GM19468 (cell line): ENCODE data around the gene NFILZ.
"Not testable (repeated sequence)": the region's sequence is repeated elsewhere in the genome, so short reads cannot be mapped to it uniquely, and the experiment has no call there.

Experiments
- ATAC-seq: cut with Tn5 transposase; IDR thresholded peaks from one replicate; pipeline ENCODE4 v1.9.1; 2021; ENCODE audit warnings: mild to moderate bottlenecking, moderate library complexity, moderate number of reproducible peaks; ENCODE audit not compliant: unreplicated experiment; ENCODE audit errors: extremely low read depth

The NFILZ gene

DNA sequence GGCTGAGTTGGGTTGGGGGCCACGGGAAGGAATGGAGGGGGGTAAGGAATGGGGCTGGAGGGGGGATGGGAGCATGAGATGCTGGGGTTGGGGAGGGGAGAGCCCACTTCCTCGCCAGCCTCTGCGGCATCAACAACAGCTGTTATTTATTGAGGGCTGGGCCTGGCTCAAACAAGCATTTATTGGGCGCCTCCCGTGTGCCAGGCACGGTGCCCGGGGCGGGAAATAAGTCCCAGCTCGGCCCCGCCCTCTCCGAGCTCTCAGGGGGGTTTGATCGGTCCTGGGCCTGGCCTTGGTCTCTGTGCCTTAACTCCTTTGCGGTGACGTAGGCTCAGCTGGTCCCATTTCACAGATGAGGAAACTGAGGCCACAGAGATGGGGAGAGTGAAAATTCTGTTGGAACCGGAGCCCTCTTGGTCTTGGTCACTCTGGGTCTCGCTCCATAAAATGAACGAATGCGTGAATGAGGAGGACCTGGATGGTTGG, 19.0 kb upstream of the NFILZ start:
- ATAC-seq = no peak

DNA sequence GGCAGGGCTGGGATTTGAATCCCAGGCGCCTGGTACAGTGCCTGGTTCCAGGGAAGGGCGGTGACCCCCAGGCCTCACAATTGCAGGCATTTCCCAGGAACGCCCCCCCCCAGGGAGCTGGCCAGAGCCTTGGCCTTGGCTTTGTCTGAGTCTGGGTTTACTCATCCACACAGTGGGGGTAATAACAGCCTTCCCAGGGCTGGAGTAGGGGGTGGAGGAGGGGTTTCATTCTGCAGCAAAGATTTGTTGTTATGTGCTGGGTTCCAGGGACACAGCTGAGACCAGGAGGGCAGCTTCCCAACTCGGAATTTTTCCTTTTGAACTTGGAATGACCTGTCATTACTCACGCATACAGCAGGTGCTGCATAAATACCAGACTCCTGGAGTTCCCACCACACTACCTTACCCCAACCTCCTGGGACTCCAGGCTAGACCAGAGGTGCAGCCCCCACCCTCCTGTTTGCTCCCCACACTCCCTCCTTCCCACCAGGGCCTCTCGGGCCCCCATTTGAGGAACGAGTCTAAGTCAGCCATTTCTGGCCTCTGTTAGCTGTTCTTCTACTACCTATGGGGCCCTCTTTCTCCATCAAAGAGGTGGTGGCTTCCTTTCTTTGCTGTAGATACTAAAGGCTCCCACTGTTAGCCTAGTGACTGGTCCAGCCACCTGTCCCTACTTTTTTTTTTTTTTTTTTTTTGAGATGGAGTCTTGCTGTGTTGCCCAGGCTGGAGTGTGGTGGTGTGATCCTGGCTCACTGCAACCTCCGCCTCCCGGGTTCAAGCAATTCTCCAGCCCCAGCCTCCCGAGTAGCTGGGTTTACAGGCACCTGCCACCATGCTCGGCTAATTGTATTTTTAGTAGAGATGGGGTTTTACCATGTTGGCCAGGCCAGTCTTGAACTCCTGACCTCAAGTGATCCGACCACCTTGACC, 18.3 kb upstream of the NFILZ start:
- ATAC-seq = no peak

DNA sequence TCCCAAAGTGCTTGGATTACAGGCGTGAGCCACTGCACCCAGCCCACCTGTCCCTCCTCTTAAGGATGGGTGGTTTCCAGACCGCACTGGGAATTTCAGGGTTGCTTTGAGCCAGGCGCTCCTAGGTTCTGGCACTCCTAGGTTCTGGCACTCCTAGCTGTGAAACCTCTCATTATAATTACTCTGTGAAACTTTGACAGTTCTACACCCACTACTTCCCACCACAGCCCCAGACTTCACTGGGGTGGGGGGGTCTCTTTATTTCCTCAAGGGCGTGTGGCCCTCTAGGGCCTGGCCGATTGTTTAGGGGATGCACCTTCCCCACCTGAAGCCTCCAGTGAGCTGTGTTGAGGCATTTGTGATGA, 17.6 kb upstream of the NFILZ start:
- no peak for ATAC-seq

DNA sequence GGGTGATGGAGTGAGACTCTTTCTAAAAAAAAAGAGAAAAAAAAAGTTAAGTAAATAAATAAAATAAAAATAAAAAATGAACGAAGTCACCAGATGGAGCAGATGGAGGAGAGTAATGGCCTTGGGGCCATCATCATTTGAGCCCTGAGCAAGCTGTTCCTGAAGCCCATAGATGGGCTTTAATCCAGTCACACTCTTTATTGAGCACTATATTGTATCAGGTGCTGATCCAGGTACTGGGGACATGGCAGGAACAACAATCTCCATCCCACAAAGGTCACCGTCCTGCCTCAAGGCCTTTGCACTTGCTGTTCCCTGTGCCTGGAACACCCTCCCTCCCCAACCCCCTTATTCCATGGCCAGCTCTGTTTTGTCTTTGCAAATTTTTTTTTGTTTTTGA, 16.0 kb upstream of the NFILZ start:
- no peak for ATAC-seq

DNA sequence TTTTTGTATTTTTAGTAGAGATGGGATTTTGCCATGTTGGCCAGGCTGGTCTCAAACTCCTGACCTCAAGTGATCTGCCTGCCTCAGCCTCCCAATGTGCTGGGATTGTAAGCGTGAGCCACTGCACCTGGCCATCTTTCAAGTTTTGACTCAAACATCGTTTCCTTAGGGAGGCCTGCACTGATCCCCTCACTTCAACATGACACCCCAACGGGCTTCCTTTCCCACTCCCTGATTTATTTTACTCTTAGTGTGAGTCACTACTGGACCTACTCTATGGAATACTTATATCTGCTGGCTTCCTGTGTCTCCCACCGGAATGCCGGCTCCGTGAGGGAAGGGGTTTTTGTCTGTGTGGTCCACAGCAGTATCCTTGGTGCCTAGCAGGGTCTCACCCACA, 15.4 kb upstream of the NFILZ start:
- no peak for ATAC-seq

DNA sequence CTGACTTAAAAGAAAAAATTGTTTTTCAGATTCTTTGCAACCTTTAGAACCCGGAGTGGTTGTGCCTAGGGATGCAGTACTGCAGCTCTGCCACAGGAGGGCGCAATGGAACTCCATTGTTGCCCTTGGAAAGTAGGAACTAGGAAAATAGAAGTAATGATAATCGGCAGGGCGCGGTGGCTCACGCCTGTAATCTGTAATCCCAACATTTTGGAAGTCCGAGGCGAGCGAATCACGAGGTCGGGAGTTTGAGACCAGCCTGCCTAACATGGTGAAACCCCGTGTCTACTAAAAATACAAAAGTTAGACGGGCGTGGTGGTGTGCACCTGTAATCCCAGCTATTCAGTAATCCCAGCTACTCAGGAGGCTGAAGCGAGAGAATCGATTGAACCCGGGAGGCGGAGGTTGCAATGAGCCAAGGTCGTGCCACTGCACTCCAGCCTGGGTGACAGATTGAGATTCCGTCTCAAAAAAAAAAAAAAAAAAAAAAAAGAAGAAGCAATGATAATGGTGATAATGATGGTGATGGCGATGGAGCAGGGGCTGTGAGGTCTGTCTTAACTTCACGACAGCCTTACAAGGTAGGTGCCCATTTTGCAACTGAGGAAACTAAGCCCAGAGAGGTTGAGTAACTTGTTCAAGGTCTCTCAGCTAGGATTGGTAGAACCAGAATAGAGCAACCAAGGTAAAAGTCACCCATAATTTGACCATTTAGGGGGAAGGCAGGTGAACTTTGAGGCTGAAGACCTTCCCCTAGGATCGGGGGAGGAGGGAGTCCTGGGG, 14.4 kb upstream of the NFILZ start:
- no peak for ATAC-seq

DNA sequence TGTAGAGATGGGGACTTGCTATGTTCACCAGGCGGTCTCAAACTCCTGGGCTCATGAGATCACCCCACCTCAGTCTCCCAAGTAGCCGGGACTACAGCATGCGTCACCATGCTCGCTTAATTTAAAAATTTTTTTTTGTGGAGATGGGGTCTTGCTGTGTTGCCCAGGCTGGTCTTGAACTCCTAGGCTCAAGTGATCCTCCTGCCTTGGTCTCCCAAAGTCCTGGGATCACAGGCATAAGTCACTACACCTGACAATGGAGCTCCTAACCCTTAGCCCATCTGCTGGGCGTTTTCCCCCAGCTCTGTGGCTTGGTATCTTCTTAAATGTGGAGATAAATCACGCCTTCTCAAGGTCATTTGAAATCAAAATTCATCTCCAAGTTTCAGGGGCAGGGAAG, 13.6 kb upstream of the NFILZ start:
- ATAC-seq = no peak

DNA sequence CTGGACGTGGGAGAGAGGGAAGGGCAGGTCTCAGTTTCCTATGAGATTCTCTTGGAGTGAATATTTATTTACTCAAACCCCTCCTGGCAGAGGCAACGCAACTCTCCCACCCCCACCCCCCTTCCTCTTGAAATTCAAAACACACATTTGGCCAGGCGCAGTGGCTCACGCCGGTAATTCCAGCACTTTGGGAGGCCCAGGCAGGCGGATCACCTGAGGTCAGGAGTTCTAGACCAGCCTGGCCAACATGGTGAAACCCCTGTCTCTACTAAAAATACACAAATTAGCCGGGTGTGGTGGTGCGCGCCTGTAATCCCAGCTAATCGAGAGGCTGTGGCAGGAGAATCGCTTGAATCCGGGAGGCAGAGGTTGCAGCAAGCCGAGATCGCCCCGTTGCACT, 13.1 kb upstream of the NFILZ start:
- ATAC-seq = not testable (repeated sequence)

DNA sequence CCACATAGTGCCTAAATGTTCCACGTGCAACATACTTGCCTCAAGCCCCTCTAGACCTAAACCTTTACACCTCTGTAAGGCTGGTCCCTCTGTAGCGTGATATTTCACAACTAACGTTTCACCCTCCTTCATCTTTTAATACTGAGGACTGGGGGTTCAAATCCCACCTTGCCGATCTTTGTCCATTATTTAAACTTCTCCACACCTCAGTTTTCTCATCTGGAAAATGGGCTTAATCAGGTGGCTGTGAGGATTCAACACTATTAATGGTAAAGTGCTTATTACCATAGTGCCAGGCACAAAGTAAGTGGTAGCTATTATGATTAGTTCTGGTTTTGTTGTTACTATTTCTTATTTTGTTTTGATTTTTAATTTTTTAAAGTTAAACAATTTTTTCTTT, 12.4 kb upstream of the NFILZ start:
- no peak for ATAC-seq

GRCh38 chr19:8618751-8619150, 11.7 kb upstream of the NFILZ start:
- no peak for ATAC-seq

DNA sequence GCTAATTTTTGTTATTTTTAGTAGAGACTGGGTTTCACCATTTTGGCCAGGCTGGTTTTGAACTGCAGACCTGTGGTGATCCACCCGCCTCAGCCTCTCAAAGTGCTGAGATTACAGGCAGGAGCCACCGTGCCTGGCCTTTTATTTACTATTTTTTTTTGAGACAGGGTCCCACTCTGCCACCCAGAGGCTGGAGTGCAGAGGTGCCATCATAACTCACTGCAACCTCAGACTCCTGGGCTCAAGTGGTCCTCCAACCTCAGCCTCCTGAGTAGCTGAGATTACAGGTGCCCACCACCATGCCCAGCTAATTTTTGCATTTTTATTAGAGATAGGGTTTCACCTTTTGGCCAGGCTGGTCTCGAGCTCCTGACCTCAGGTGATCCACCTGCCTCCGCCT, 7.5 kb upstream of the NFILZ start:
- not testable (repeated sequence) for ATAC-seq

DNA sequence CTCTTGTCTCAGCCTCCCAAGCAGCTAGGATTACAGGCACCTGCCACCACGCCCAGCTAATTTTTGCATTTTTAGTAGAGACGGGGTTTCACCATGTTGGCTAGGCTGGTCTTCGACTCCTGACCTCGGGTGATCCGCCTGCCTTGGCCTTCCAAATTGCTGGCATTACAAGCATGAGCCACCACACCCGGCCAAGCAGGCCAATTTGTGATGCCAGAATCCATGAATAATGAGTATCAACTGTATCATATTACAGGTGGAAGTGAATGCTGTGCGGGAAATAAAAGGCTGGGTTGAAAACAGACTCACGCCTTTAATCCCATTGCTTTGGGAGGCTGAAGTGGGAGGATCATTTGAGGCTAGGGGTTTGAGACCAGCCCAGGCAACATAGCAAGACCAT, 3.6 kb upstream of the NFILZ start:
- no peak for ATAC-seq

DNA sequence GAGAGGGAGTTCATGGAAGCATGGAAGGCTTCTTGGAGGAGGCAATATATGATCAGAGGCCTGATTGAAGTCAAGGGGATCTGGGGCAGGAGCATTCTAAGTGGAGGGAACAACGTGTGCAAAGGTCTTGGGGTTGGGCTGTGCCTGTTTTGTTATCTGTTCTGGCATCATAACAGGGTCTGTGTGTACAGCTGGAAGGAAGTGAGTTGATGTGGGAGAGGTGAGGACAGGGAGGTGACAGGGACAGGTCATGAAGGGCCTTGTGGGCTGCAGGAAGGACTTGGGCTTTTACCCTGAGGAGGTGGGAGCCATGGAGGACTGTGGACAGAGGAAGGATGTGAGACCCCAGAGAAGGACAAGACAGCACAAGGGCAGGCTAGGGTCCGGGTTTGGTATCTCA, 1.2 kb upstream of the NFILZ start:
- no peak for ATAC-seq

GRCh38 chr19:8630796-8631424, 477 bp downstream of the NFILZ start:
- no peak for ATAC-seq

DNA sequence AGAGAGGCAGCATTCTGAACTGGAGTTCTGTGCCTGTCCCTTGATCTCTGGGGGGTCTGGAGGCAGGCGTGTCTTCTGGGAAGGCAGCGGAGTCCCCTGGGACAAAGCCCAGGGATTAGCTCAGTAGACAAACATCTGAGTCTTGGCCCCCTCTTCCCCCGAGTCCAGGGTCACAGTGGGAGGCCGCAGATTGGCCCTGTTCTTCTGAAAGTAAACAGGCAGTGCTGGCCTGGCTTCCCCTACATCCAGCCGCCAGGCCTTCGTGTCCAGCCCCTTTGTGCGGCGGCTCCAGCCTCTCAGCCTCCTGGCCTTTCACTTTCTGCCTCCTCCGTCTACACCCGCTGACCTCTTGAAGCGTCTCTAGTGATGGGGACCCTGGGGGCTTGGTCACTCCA, 989 bp downstream of the NFILZ start:
- ATAC-seq = no peak

- no peak for ATAC-seq
Observed at GRCh38 chr19:8635422-8635821, 5.0 kb downstream of the NFILZ start.

GRCh38 chr19:8637070-8637469, 6.6 kb downstream of the NFILZ start:
- ATAC-seq = not testable (repeated sequence)

DNA sequence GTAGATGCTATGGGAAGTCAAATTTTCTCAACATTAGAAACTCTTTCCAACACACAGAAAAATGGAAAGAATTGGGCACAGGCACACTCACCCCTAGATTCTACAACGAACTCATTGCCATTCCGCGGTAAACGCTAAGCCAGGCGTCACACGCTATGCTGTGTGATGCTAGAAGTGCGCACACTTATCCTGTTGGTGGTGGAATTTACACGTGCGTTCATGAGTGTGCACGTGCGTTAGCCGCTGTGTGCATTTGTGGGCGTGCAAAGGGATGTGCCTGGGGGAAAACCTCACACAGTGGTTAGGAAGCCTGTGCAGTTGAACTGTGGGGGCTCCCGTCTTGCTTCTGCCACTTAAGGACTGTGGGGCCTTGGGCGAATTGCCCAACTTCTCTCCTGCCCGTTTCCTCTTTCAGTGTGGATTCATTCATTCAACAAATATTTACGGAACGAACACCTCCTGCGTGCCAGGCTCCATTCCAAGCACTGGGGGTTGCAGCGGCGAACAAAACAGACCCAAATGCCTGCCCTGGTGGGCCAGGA, 7.7 kb downstream of the NFILZ start:
- ATAC-seq = no peak

DNA sequence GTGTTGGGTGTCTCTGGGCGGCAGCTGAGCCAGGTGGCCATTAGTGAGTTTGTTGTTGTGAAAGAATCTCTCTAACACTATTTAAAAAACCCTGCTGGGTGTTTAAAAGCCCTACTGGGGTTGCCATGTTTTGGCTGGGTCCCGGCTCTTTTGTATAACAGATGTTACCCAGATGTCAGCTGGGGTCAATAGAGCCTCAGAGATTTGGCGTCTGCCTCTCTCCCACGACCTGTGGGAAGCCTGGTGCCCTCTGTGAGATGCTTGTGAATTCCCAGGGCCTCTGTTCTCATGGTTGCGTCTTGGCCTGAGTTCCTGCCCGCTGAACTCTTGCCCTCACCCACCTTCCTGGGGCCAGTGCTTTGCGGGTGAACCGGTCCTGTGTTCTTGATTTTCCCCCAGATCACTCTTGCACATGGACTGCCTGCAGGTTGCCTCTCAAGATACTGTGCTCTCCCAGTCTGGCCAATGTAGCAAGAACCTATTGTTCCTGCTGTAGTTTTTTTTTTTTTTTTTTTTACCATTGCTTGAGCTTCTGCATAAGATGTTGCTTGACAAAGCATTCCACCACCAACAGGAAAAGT, 9.5 kb downstream of the NFILZ start:
- no peak for ATAC-seq

DNA sequence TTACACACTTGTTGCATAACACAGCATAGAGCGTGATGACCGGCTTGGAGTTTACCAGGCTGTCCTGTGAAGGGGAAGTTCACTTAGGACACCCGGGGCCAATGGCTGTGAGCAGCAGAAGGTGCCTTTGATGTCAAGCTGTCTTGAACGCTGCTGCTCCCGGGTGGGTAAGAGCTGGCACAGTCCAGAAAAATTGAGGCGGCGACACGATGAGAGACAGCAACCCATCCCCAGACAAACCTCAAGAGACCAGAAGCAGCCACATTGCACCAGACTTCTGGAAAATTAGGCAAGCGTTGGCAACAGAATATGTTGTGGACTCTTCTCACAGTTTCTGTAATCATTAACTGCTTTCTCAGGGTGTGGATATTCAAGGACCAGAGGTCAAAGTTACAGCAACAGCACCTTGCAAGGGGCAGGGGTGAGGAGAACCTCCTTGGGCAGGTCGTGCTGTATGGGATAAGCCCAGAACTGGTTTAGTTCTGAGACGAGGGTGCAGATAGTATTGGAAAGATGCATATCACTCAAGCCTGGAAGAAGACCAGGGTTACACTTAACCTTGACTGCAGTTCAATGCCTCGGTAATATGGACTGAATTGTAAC, 10.1 kb downstream of the NFILZ start:
- ATAC-seq = no peak
